Left lung (tissue), 10 donors: ENCODE measurements around the gene TICAM1. TPM values are rescaled to one million over a fixed set of nuclear protein-coding genes. Genes with fewer than 3 reads are reported as not detected.
A peak's percentile ranks its signal among the peaks of the same experiment; 100 is the strongest.

ENCODE experiments used
- ATAC-seq: fragments of 200-7000 bp; cut with Tn5 transposase; one replicate; pipeline ENCODE4 v1.9.1; 2020; ENCODE audit warnings: moderate library complexity
- DNase-seq, 4 donors: peaks; one replicate each; pipeline ENCODE4 v3.0.0-alpha.2; 2013 to 2020
- H3K27ac ChIP-seq, 2 donors: fragments of 200-600 bp; sonication (generic) in 1 of 2; one replicate each; pipeline versions ENCODE4 v1.5.0 to v1.8.0; 2020 to 2021
- H3K27me3 ChIP-seq, 2 donors: fragments of 200-600 bp; sonication (generic) in 1 of 2; one replicate each; pipeline versions ENCODE4 v1.5.0 to v1.8.0; 2020 to 2021
- H3K36me3 ChIP-seq, 2 donors: fragments of 200-600 bp; sonication (generic) in 1 of 2; one replicate each; pipeline versions ENCODE4 v1.5.0 to v1.8.0; 2020 to 2021
- H3K4me1 ChIP-seq, 2 donors: fragments of 200-600 bp; one replicate each; pipeline ENCODE4 v1.8.0; 2021
- H3K4me3 ChIP-seq, 2 donors: fragments of 200-600 bp; sonication (generic) in 1 of 2; one replicate each; pipeline versions ENCODE4 v1.5.0 to v1.8.0; 2020 to 2021; ENCODE audit warnings: mild to moderate bottlenecking in 1 of 2
- H3K9me3 ChIP-seq, 2 donors: fragments of 200-600 bp; sonication (generic) in 1 of 2; one replicate each; pipeline versions ENCODE4 v1.5.0 to v1.8.0; 2020 to 2021
- CTCF ChIP-seq, 2 donors: fragments of 200-600 bp; sonication (generic) in 1 of 2; IDR thresholded peaks; one replicate each; pipeline versions ENCODE4 v1.5.0 to v1.8.0; 2021; ENCODE audit warnings: antibody characterized with exemption in 2 of 2
- intact Hi-C, 2 donors: fragments of 100-400 bp; cut with DNase I; formaldehyde crosslinking; loops; one replicate each; pipeline versions ENCODE4 v1.11.2 to v1.14.2; 2022
- microRNA-seq, 2 donors: library from miRNA; unstranded; fragments of <30 nt; microRNA quantifications; one replicate each; pipeline ENCODE4, GENCODE V29; 2019
- polyA plus RNA-seq, 6 donors: library from polyadenylated mRNA; unstranded; fragments of 120-200 nt; gene quantifications; one replicate each; pipeline ENCODE4 v1.2.1, GENCODE V29; 2013; ENCODE audit not compliant: insufficient read length in 6 of 6
- total RNA-seq, 2 donors: library from RNA; stranded (reverse); fragmentation: NEBNext Ultra II Directional; extraction: Animal tissue kit (Norgen Biotek cat#: 25700); gene quantifications; one replicate each; pipeline ENCODE4 v1.2.1, GENCODE V29; 2021
- donor health status: DM: no; HTN: yes; CAD: no.
- donor health status: DM: no; HTN: no; CAD: no.

TICAM1 gene
- total and polyA plus RNA-seq, 8 donors = 5.6 to 14.6 (median 7.3) TPM

- Histone ChIP-seq H3K36me3 (no peaks in the 10 kb centered on the region), H3K4me3 (no peak overlapping the region), H3K27ac (no peak overlapping the region), H3K9me3 (no peaks in the 10 kb centered on the region), H3K27me3 (peaks cover 0 to 17% of the 10 kb centered on the region in 2 donors), H3K4me1 (no peaks in the 10 kb centered on the region)
- ATAC-seq (peak; percentile 99), DNase-seq (peak in 3 of 4 donors; percentile 82 to 93 (median 84))
- intact Hi-C loops = no loop called here
- no peak for TF ChIP-seq CTCF (IDR thresholded peaks at IDR 0.05)
Measured at GRCh38 chr19:4768934-4769777, 62.4 kb downstream of the TICAM1 start.

Small RNAs within 50 kb of the gene (microRNA-seq; reads per million reads assigned to microRNA genes)
- 0 to 0.14 reads per million in 2 donors for gene MIR7-3

Other genes starting within 250 kb of the TICAM1 start
- gene TNFAIP8L1, start 192.2 kb downstream of the TICAM1 start, total RNA-seq = 1 to 10 TPM; 5.9 to 8.6 TPM
- gene TNFAIP8L1, start 192.2 kb downstream of the TICAM1 start, polyA plus RNA-seq = 10 to 100 TPM; 14.1 to 17.9 (median 16.9) TPM
- 100 to 1,000 TPM in 1 of 2 donors, 10 to 100 TPM in 1; 98.2 to 156 TPM for gene MYDGF, start 161.4 kb downstream of the TICAM1 start, total RNA-seq
- 10 to 100 TPM; 70.0 to 88.3 (median 81.5) TPM for gene MYDGF, start 161.4 kb downstream of the TICAM1 start, polyA plus RNA-seq
- gene DPP9, start 107.9 kb downstream of the TICAM1 start, total RNA-seq = 10 to 100 TPM; 79.7 to 95.5 TPM
- gene DPP9, start 107.9 kb downstream of the TICAM1 start, polyA plus RNA-seq = 10 to 100 TPM; 25.2 to 35.8 (median 27.4) TPM
- 10 to 100 TPM in 1 of 2 donors, 1 to 10 TPM in 1; 9.9 to 14.2 TPM for gene FEM1A, start 40.0 kb downstream of the TICAM1 start, total RNA-seq
- gene FEM1A, start 40.0 kb downstream of the TICAM1 start, polyA plus RNA-seq = 1 to 10 TPM; 1.7 to 2.3 (median 2.1) TPM
- 10 to 100 TPM; 51.4 to 71.7 TPM for gene PLIN3, start 36.0 kb upstream of the TICAM1 start, total RNA-seq
- 10 to 100 TPM; 37.9 to 50.2 (median 45.0) TPM for gene PLIN3, start 36.0 kb upstream of the TICAM1 start, polyA plus RNA-seq
- gene ARRDC5, start 71.2 kb upstream of the TICAM1 start, total RNA-seq = under 1 TPM; 0.35 to 0.81 TPM
- under 1 TPM in 2 of 6 donors, not detected in 4; 0.08 to 0.09 TPM for gene ARRDC5, start 71.2 kb upstream of the TICAM1 start, polyA plus RNA-seq
- gene UHRF1, start 77.8 kb upstream of the TICAM1 start, total RNA-seq = 10 to 100 TPM; 14.2 to 20.5 TPM
- 10 to 100 TPM; 18.4 to 30.2 (median 23.6) TPM for gene UHRF1, start 77.8 kb upstream of the TICAM1 start, polyA plus RNA-seq
- 10 to 100 TPM; 35.5 to 42.1 TPM for gene KDM4B, start 137.4 kb upstream of the TICAM1 start, total RNA-seq
- gene KDM4B, start 137.4 kb upstream of the TICAM1 start, polyA plus RNA-seq = 10 to 100 TPM; 24.6 to 37.1 (median 28.2) TPM